NOMO-1 (cell line): ENCODE measurements around the gene PKP2.

Source experiments
- DNase-seq, 2 experiments: peaks; one replicate each; lab custom pipeline; 2025; ENCODE audit not compliant: unreplicated experiment in 2 of 2; lab: John Stamatoyannopoulos, UW

Gene PKP2

DNA sequence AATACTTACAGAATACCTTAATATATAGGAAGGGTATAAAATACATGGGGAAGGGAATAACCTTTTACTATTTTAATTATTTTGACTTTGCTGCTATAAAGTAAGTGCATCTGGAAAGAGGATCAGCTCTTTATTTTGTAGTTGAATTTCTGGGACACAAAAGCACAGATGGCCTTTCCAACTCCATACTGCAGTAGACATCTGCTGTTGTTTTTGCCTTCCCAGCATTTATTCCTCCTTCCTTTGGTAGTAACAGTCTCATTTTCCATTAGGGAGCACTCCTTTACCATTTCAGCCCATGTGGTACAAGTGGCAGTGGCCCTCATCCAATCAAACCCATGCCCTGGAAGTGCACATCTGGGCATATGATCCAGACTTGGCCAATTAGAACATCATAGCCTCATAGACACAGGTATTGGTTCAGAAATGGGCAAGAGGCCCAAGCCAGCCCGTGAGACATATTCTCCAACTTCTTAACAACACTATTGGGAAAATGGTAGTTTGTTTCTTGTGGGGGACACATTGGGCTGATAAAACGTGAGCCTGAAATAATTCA, 76.1 kb downstream of the PKP2 start:
- DNase-seq, result no peak

DNA sequence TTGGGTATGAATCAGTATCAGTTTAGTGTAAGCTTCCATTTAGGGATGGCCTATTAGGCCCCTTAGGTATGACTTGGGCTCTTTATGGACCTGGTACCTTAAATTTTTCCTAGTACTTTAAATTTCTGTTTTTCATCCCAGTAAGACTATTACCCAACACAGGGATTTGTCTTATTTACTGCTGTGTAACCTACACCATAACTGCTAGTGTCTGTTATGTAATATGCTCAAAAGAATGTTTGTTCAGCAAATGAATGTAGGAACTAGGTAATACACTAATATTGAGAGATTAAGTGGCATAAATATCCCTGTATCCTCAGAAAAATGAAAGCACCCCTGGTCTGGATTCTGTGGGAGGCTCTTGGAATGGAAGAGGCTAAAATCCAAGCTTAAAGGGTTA, 77.2 kb downstream of the PKP2 start:
- no peak for DNase-seq

DNA sequence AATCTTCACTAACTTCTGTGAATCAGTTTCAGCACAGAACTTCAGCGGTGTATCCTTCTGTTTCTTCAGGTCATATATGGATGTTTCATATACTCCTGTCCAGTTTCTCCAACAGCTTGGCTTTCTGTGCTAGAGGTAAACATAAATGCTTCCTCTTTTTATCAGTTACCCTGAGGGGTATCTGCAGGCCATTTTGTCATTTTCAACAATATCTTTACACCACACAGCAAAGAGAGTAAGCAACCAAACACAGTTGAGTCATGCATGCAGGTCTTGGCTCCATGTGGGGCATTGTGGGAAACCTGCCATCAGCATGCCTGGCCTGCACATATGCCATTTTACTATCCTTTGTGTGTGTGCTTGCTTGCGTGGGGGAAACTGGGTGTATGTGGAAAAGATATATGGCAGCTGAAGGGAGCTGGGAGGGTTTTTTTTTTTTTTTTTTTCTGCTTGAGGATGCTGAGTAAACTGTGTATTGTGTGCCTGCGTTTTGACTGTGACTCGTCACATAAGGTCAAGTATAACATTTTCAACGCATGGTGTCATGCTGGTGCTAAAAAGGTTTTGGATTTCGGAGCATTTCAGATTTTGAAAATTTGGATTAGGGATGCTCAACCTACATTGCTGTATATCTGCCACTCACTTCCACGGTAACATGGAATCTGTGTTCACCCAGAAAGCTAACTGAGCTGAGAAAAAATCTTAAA, 84.7 kb downstream of the PKP2 start:
- no peak for DNase-seq

DNA sequence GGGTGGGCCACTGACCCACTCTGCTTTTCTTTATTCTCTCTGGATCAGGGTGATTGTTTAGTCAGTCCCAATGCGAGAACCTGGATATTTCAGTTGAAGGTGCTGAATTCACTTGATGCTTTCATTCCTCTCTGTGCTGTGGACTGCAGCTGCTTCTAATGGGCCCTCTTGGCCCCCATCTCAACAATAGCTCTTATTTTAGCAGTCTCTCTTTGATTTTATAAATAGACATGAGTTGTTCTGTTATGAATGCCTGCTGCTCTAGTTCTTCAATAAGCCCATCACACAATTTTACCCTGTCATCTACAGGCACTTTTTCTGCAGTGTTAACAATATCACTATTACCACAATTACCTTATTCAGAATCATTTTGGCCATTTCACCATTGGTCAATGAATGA, 86.7 kb downstream of the PKP2 start:
- DNase-seq, result no peak

DNA sequence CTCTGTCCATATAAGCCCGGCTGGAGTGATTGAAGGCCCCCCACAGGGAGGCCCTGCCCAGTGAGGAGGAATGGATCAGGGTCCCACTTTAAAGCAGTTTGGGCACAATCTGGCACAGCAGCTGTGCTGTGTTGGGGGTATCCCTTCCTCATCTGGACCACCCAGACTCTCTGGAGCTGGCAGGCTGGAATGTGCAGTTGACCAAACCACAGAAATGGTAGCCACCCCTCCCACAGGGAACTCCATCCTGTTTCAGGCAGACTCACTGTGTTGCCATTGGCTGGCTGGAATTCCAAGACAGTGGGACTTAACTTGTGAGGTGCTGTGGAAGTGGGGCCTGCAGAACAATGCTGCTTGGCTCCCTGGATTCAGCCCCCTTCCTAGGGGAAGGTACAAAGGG, 87.4 kb downstream of the PKP2 start:
- no peak for DNase-seq

DNA sequence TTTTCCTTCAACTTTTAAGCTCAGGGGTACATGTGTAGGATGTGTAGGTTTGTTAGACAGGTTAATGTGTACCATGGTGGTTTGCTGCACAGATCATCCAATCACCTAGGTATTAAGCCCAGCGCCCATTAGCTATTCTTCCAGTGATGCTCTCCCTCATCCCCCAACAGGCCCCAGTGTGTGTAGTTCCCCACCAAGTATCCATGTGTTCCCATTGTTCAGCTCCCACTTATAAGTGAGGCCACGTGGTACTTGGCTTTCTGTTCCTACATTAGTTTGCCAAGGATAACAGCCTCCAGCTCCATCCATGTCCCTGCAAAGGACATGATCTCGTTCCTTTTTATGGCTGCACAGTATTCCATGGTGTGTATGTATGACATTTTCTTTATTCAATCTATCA, 92.3 kb downstream of the PKP2 start:
- DNase-seq, result no peak

DNA sequence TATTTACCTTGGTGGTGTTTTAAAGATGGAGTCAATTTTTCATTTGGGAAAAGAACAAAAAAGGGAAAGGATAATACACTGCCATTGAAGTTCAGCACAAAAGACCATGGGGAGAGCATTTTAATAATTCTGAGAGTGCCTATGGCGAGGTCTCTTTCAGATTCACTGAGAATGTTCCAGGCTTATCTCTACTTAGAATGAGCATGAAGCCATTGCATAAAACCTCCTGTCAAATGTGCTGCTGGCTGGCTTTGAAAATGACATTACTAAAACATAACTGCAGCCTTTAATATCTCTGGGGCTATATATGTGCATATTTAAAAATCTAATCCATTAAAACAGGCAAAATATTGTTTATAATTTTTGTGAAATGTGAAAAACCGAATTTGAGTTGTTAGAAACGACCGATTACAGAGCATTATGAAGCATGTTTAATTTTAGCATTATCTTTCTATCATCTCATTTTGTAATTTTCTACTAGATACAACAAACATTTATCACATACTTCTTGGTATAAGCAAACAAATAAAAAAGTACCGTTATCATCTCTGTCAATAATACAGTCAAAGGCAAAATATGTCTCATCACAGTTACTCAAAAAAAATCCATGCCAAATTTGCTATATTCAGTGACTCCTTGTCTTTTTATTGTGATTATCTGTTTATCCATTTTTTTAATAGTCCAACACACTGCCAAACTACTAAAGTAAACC, 95.2 kb downstream of the PKP2 start:
- DNase-seq, result no peak

DNA sequence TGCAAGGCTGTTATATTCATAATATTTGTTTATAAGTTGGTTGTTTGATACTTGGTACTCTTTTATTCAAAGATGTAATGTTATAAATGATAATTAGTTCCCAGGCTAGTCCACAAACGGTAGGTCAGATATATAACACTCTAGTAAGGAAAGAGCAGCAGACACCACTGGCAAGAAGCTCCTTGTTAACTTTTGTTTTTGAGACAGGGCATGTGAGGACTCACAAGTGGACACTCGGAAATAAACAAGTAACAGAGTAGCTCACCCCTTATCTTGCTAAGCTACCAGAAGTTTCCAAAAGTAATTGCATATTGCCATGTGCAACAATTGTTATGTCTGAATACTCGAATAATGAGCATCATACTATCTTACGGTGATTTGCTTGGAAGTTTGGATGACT, 102.3 kb downstream of the PKP2 start:
- DNase-seq, result no peak

DNA sequence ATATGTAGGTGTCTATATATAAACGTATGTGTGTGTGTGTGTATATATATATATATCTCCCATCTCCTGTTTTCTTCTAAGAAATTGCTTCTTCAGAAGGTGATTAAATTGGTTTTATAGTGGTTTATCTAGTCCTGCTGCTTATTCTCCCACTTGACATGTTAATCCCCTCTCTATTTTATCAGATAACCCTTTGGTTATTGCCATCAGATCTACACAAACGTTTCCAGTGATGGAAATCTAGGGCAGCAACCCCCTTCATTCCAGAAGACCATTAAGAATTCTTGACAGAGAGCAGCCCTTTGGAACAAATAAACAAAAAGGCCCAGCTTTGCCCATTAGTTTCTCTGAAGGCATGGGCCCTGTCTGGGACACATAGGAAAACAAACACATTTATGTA, 106.7 kb downstream of the PKP2 start:
- no peak for DNase-seq

DNA sequence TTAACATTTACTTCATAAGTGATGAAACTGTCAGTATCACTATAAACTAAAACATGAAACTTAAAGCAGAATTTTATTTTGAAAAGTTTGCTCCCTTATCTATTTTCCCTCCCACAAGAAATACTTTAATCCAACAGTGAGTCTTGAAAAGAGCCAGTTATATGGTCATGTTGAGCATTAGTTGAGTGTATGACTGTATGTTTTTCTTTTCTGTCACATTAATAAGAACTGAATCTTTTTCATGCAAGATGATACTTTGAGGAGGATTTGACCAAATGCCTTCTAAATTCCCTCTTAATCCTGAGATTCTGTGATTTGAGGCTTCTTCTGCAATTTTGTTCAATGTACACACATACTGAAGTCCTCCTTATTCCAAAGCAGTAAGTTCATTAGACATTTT, 107.1 kb downstream of the PKP2 start:
- DNase-seq, result no peak

DNA sequence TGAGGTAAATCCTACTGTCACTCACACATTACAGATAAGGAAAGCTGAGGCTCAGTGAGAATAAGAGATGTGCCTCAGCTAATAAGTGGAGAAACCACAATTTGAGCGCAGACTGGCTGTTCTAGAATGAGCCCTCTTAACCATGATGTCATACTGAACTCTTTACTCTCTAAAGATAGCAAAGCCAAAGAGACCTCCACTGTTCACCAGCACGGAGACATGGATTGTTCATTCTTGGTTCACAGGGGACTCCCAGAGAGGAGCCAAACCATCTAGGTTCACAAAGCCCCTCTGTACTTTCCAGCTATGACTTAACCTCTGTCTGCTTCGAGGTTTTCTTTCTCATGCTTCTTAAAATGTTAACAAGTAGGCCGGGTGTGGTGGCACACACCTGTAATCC, 108.2 kb downstream of the PKP2 start:
- no peak for DNase-seq

DNA sequence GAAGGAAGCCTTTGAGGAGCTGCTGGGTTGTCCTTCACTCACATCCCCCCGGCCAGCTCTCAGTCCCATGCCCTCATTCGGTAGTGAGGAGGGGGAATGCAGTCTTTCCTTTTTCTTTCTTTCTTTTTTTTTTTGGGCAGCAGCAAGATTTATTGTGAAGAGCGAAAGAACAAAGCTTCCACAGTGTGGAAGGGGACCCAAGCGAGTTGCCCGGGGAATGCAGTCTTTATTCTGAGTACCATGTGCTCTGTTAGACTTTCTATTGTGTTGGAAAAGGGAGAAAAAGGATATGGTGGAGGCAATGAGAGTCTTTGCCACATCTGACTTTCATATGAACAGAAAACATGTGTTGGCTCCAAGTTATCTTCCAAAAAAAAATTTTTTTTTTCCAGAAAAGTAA, 111.0 kb downstream of the PKP2 start:
- no peak for DNase-seq

DNA sequence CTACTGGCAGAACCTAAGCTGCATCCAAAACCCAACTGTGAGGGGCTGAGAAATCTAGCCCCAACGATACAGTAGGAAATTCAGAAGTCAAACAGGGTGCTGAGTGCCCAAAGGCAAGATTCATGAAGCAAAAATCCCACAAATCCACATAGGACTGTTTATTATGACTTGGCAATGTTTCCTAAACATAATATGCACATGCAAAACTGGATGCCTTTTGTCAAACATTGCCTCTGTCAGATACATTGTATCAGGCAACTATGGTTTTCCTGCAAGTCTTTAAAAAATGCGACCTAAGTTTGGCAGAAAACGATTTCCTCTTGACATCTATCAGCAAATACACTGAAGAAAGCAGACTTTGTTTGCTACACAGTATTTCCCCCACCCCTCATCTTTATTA, 113.5 kb downstream of the PKP2 start:
- no peak for DNase-seq

DNA sequence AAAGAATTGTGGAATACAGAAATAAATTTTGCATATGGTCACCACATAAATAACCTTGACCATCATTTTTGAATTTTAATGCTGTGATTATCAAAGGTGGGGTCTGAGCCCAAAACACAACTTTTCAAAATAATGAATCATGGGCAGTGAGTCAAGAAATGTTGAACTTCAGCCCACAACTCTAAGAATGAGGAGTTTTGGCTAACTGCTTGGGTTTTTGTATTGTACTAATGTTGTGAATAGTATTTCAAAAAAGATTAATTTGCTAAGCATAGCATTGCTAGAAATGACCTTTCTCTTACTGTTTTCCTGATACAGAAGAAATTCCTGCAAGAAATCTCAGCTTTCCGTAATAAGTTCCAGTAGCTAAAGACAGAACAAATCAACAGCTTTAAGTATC, 116.5 kb downstream of the PKP2 start:
- no peak for DNase-seq

DNA sequence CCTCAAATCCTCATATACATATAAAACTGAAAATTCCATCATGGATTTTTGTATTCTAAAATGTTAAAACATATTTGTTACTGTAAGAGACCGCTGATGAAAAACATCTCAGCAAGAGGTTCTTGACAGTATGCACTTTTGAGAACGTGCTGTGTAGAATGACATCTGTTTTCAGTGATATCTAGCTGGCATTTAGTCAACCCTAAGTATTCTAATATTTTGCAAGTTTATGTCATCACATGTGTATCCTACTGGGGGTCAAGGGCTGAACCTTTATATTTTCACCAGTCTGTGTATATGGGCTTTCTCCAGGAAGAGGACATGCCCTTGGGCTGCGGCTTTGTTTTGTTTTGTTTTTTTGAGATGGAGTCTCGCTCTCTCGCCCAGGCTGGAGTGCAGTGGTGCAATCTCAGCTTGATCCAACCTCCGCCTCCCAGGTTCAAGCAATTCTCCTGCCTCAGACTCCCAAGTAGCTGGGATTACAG, 118.8 kb downstream of the PKP2 start:
- no peak for DNase-seq

DNA sequence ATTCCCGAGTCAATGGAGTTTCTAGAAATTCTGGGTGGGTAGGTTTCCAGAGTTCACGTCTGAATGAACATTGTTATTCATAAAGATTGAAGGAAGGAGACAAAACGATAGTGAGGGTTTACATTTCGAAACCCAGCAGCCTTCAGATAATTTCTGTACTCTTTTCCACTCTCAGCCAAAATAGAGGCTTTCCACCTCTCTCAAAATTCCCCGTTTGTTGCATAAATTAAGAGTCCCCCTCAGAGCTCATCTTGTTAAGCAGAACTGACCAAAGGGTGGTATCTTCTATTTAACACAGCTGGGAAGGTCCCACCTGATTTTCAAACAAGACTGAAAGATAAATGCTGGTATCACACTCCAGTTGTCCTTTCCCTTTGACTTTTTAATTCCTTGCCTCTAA, 119.4 kb downstream of the PKP2 start:
- DNase-seq, result no peak

DNA sequence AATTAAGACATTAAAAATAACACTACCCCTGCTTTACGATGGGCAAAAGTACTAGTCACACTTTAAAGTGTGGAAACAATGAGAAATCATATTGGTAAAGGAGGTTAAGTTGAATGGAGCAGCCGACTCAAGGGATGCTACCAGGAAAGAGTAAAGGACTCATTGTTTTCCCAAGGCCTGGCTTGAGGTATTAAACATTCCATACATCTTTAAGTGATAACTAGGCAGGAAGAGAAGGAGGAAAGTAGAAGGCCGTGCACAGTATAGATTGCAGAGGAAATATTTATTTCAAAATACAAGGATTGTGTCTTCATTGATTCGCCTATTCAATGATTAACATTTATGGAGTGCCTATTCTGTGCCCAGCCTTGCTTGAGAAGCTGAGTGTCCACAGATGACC, 120.3 kb downstream of the PKP2 start:
- no peak for DNase-seq

DNA sequence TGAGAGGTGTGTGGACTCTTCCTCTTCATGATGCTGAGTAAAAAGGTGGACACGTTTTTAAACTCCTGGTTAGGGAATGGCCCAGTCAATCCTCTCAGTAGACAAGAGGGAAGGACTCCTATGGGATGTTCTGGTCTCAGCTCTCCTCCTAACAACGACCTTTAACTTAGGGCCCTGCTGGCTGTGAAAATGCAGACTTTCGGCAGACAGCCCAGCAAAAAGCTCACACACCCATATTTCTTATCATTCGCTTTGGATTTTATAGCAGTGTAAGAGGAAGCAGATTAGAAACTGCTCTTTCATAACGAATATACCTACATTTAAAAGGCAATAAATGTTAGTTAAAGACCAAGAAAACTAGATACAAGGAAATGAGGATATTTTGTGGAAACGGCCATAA, 122.9 kb downstream of the PKP2 start:
- peak in 1 of 2 experiments; percentile 17 for DNase-seq

DNA sequence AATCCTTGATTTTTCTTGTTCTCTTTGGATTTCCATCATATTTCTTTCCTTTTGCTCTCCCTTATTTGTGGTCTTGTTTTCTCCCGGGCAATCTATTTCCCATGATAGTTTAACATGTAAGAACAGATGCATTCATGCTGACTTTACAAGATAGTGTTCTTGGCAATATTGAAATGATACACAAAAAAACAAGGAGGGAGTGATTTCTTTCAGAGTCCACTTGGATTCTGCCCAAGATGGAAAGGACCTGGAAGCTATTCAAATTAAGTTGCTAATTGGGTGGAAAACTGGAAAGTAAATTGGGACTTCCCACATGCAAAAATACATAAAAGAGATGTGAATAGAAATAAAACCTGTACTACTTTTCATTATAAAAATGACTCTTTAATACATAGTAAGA, 126.4 kb downstream of the PKP2 start:
- DNase-seq, result no peak

DNA sequence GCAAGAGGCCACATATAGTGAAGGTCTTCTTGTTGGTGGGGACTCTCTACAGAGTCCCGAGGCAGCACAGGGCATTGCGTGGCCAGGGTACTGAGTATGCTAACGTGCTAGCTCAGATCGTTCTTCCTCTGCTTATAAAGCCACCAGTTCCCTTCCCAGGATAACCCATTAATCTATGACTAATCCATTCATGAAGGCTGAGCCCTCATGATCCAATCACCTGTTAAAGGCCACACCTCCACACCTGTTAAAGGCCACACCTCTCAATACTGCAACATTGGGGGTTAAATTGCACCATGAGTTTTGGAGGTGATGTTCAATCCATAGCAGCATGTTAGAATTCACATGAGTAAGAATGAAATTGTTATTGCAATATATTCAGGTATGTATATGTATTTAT, 128.1 kb downstream of the PKP2 start:
- DNase-seq, result no peak

DNA sequence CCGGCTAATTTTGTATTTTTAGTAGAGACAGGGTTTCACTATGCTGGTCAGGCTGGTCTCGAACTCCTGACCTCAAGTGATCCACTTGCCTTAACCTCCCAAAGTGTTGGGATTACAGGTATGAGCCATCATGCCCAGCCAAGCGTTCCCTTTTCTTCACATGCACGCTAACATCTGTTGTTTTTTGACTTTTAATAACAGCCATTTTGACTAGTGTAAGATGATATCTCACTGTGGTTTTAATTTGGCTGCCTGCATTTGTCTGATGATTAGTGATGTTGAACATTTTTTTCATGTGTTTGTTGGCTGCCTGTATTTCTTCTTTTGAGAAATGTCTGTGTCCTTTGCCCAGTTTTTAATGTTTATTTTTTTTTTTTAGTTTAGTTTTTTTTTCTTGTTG, 130.7 kb downstream of the PKP2 start:
- DNase-seq, result no peak

DNA sequence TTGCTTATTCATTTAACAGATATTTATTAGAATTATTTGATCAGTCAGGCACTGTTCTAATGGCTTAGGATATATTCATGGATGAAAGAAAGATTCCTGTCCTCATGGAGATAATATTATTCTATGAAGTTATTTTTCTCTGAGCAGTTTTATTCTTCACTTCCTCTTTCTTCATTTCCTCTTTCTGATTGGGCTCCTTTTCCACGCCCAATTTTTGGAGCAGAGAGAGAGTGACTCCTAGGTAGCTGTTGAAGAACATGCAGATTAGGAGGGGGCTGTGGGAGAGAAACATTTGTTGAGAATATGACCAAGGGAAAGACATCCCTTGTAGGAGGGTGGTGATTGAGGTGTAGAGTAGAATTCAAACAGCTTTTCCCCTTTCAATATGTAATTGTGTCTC, 134.9 kb downstream of the PKP2 start:
- DNase-seq, result peak; percentile 48 to 80
